Cardiac septum (tissue), 1 donor: ENCODE data around the gene TSPAN18. TPM values are rescaled to one million over a fixed set of nuclear protein-coding genes. Genes with fewer than 3 reads are reported as not detected.

ENCODE experiments used
- DNase-seq: peaks from one replicate; pipeline ENCODE4 v3.0.0-alpha.2; 2020; ENCODE audit warnings: low spot score
- intact Hi-C: fragments of 100-400 bp; cut with DNase I; formaldehyde crosslinking; loops from one replicate; pipeline ENCODE4 v1.14.0; 2022
- total RNA-seq: library from RNA; stranded (reverse); fragmentation: NEBNext Ultra II Directional; extraction: Animal tissue kit (Norgen Biotek cat#: 25700); gene quantifications from one replicate; pipeline ENCODE4 v1.2.1, GENCODE V29; 2021
- donor health status: DM: no; HTN: no; CAD: no.

Gene TSPAN18
- total RNA-seq, 1 donor from 2014 or later: 153 TPM

DNA sequence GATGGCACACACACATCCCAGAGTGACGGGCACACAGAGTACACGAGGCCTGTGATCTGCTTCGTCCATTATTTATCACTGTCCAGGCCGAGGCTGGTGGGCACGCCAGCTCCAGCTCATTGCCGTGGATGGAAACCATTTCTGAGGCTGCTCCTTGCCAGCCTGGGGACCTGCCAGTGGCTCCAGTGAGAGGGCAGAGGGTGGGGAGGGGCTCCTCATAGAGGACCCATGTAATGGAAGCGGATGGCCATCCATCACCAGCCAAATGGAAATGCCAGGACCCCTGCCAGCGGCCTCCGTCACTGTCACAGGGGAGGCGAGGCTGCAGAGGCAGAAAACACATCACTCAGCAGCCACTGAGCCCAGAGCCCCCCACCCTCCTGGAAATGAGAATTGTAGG is 188.2 kb downstream of the TSPAN18 start:
- no peak for DNase-seq
- intact Hi-C loops: no loop called here

- intact Hi-C loops: no loop called here
Measured at GRCh38 chr11:44915621-44916020, 188.9 kb downstream of the TSPAN18 start.

GRCh38 chr11:44916331-44916730 is 189.6 kb downstream of the TSPAN18 start:
- DNase-seq: no peak

More at GRCh38 chr11:44915621-44916020, 188.9 kb downstream of the TSPAN18 start:
- DNase-seq: no peak

DNA sequence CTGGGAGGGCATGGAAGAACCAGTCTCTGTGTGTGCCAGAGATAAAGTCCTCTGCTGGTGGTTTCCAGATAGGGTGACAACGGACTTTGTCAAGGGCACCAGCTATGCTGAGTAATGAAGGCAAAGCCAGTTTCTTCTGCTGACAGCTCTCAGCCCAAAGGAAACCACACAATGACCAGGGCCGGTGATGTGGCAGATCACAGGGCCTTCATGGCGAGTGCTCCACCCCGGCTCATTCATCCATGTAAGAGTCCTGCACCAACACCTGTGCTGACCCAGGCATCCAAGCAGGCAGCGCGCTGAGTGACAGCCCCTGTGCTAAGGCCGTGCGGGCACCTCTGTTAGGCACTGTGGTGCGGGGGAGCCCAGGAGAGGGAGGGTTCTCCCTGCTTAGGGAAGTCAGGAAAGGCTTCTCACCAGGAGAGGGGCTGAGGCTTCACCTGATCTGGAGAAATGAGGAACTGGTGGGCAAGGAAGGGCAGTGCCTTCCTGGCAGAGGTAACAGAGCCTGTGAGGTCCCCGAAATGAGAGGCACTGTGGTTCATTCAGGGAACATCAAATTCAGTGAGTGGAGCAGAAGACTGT is 190.1 kb downstream of the TSPAN18 start:
- intact Hi-C loops: no loop called here
- DNase-seq: no peak

More at GRCh38 chr11:44916331-44916730, 189.6 kb downstream of the TSPAN18 start:
- intact Hi-C loops: no loop called here

- DNase-seq: no peak
- intact Hi-C loops: no loop called here
Measured at GRCh38 chr11:44917741-44918140, 191.0 kb downstream of the TSPAN18 start.

- DNase-seq: no peak
- intact Hi-C loops: no loop called here
Measured at GRCh38 chr11:44920451-44920850, 193.7 kb downstream of the TSPAN18 start.

DNA sequence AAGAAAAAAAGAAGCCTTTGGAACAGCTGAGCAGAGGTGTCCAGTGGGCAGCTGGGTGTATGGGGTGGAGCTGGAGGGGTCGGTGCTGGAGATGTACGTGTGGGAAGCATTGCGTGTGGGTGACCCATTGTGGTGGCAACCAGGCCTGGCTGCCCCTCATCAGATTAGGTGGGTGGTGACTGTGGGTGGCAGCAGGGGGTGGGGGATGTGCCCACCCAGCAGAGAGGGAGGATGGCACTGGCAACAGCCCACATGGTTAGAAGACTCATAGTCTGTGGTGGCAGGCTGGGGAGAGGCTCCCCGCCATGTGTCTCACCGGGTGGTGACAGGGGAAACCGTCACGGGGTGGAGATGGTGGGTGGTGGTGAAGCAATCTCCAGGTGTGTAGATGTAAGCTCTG is 196.4 kb downstream of the TSPAN18 start:
- intact Hi-C loops: no loop called here

DNA sequence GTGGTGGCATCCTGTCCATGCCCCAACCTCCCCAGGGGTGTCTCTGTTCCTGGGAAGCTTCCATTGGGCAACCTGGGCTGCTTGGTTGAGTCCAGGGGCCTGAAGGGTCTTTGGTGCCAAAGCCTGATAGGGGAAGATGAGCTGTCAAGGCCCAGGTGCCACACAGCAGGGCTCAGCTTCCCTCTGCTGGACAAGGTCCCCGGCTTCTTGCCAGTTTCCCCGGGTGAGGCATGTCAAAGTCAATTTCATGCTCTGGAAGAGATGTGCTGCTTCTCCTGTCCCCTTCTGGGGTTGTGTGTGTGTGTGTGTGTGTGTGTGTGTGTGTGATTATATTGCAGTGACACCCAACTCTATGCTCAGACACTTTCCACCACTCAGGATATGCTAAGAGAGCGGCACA is 197.0 kb downstream of the TSPAN18 start:
- DNase-seq: no peak
- intact Hi-C loops: no loop called here

More for the DNA sequence above, 196.4 kb downstream of the TSPAN18 start:
- DNase-seq: no peak

- intact Hi-C loops: no loop called here
- DNase-seq: no peak
Measured at GRCh38 chr11:44926036-44926435, 199.3 kb downstream of the TSPAN18 start.

GRCh38 chr11:44927174-44927661 is 200.5 kb downstream of the TSPAN18 start:
- intact Hi-C loops: no loop called here
- no peak for DNase-seq

DNA sequence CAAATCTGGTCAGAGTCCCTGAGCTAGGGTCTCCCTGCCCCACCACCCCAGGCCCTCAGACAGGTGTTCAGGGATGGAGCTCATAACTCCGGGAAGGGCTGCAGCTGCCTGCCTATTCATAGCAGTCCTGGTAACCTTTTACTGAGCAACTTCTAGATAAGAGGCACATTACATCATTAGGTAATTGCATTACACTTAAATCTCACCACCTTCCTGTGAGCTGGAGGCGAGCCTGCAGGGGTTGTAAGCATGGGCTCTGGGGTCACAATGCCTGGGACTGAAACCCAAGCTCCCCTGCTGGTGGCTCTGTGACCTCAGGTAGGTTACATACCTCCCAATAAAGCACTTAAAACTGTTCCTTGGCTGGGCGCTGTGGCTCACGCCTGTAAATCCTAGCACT is 201.4 kb downstream of the TSPAN18 start:
- no peak for DNase-seq
- intact Hi-C loops: no loop called here

DNA sequence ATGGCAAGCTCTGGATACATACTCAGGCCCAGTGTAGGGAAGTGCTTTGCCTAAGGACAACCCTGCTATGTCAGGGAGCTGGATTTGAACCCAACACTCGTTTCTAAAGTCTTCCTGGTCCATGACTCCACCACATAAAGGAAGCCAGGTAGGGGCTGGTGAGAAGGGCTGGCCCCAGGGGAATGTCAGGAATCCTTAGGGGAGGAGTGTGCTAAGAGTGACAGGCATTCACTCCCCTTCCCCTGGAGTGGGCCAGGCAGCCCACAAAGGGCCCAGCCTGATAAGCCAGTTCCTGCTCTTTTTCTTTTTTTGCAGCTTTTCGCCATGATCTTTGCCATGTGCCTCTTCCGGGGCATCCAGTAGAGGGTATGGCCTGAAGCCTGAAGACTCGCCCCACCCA is 202.1 kb downstream of the TSPAN18 start:
- no peak for DNase-seq
- intact Hi-C loops: no loop called here

- intact Hi-C loops: loop anchor here (10.0 kb wide), 1 partner anchor 364 kb away; no protein-coding TSS in a partner anchor
- DNase-seq: no peak
Measured at GRCh38 chr11:44930588-44931302, 204.0 kb downstream of the TSPAN18 start.

DNA sequence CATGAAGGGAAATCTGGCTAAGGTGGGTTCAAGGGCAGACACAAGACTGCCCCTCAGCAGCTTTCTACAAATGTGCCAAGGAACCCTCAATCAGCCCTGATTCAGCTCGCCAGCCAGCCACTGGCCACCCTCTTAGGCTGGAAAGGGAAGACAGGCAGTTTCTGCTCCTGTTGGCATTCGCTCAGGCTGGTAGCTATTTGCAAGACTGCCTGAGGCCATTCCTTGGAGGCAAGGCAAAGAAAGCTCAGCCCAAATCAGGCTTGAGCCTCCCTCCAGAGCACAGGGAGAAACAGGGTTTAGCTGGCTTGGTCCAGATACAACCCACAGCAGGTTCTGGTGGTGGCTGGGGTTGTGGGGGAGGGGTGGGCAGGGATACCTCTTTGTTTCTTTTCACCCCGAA is 204.7 kb downstream of the TSPAN18 start:
- intact Hi-C loops: loop anchor here (10.0 kb wide), 1 partner anchor 363 kb away; no protein-coding TSS in a partner anchor
- no peak for DNase-seq

- intact Hi-C loops: loop anchor here (10.0 kb wide), 1 partner anchor 361 kb away; no protein-coding TSS in a partner anchor
- no peak for DNase-seq
Measured at GRCh38 chr11:44934110-44934509, 207.3 kb downstream of the TSPAN18 start.

- DNase-seq: no peak
- intact Hi-C loops: loop anchor here (5.0 to 10.0 kb wide), 2 partner anchors 360 to 398 kb away; no protein-coding TSS in a partner anchor
Measured at GRCh38 chr11:44934735-44935250, 208.0 kb downstream of the TSPAN18 start.

DNA sequence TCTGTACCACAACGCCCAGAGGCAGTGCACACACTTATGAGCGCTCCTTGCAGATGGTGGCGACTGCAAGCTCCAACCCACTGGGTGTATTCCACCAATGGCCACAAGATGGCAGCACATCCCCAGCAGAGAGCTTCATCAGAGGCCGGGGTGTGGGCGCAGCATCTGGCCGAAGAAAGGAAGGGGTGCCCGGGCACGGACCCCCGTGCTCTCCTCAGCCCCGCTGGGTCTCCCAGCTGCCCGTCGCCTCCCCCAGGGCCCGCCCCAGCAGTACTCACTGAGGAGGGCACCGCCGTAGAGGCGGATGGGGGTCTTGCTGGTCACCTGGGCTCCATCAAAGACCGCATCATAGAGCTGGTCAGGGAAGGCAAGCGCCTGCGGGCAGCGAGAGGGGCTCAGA is 209.8 kb downstream of the TSPAN18 start:
- DNase-seq: peak; percentile 91
- intact Hi-C loops: loop anchor here (1.0 to 10.0 kb wide), 3 partner anchors 169 to 396 kb away; no protein-coding TSS in a partner anchor

GRCh38 chr11:44936951-44937543 is 210.3 kb downstream of the TSPAN18 start:
- intact Hi-C loops: loop anchor here (1.0 to 10.0 kb wide), 3 partner anchors 168 to 395 kb away; no protein-coding TSS in a partner anchor
- DNase-seq: no peak

GRCh38 chr11:44938066-44938691 is 211.4 kb downstream of the TSPAN18 start:
- DNase-seq: no peak

More at GRCh38 chr11:44938066-44938691, 211.4 kb downstream of the TSPAN18 start:
- intact Hi-C loops: loop anchor here (5.0 to 10.0 kb wide), 2 partner anchors 357 to 394 kb away; no protein-coding TSS in a partner anchor
